ENCODE data around the gene TNNT2. TPM values are rescaled to one million over a fixed set of nuclear protein-coding genes. Genes with fewer than 3 reads are reported as not detected.

Gene TNNT2
- total and polyA plus RNA-seq, 5 experiments from 2014 or later: not detected

DNA sequence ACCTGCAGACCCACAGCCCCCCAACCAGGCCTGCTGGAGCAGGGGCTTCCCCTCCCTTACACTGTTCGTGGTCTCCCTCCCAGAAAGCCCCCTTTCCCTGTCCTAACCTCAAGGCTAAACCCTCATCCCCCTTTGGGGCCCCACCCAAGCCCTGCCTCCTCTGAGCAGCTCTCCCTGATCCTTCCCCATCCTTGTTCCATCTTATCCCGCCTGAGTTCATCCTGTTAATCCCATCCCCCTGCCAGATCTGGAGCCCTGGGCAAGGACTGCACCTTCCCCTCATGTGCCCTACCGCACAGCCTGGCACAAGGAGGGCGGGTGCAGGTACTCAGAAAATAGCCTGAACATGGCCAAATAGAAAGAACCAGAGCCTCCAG is 6.9 kb upstream of the TNNT2 start:
- POLR2A ChIA-PET: no interaction called here
- H3K27me3 Mint-ChIP-seq: peaks cover 3 to 29% (median 17%) of the 10 kb centered on the region in 5 donors

GRCh38 chr1:201383647-201384405 is 6.3 kb upstream of the TNNT2 start:
- ATAC-seq (no peak), DNase-seq (no peak)
- H3K36me3 Mint-ChIP-seq: no peaks in the 10 kb centered on the region
- no peaks in the 10 kb centered on the region for H3K4me1 Mint-ChIP-seq
- peaks cover 3 to 29% (median 17%) of the 10 kb centered on the region in 5 donors for H3K27me3 Mint-ChIP-seq
- no peak overlapping the region for H3K4me3 Mint-ChIP-seq
- POLR2A ChIA-PET: no interaction called here
- no peaks in the 10 kb centered on the region for H3K9me3 Mint-ChIP-seq
- no peak overlapping the region for H3K27ac Mint-ChIP-seq

More for the DNA sequence above, 6.9 kb upstream of the TNNT2 start:
- Mint-ChIP-seq H3K36me3 (no peaks in the 10 kb centered on the region), H3K27ac (no peak overlapping the region), H3K4me3 (no peak overlapping the region), H3K4me1 (no peaks in the 10 kb centered on the region), H3K9me3 (no peaks in the 10 kb centered on the region)
- ATAC-seq: no peak
- DNase-seq: no peak

GRCh38 chr1:201381130-201381529 is 3.6 kb upstream of the TNNT2 start:
- Mint-ChIP-seq H3K36me3 (no peaks in the 10 kb centered on the region), H3K9me3 (no peaks in the 10 kb centered on the region), H3K4me1 (no peaks in the 10 kb centered on the region), H3K27me3 (peaks cover 3 to 17% (median 12%) of the 10 kb centered on the region in 5 donors), H3K27ac (peak overlapping the region in 1 of 10 donors; percentile 28), H3K4me3 (no peak overlapping the region)
- DNase-seq (no peak), ATAC-seq (no peak)
- POLR2A ChIA-PET: no interaction called here

GRCh38 chr1:201379733-201380242 is 2.3 kb upstream of the TNNT2 start:
- Mint-ChIP-seq H3K36me3 (no peaks in the 10 kb centered on the region), H3K27ac (no peak overlapping the region), H3K9me3 (no peaks in the 10 kb centered on the region), H3K4me1 (no peaks in the 10 kb centered on the region), H3K27me3 (peaks cover 0 to 12% (median 2%) of the 10 kb centered on the region in 5 donors), H3K4me3 (no peak overlapping the region)
- DNase-seq (no peak), ATAC-seq (no peak)
- POLR2A ChIA-PET: no interaction called here

GRCh38 chr1:201378804-201379203 is 1.3 kb upstream of the TNNT2 start:
- DNase-seq (no peak), ATAC-seq (no peak)
- POLR2A ChIA-PET: no interaction called here
- Mint-ChIP-seq H3K36me3 (no peaks in the 10 kb centered on the region), H3K27me3 (peaks cover 1 to 18% (median 2%) of the 10 kb centered on the region in 5 donors), H3K4me3 (no peak overlapping the region), H3K9me3 (no peaks in the 10 kb centered on the region), H3K4me1 (no peaks in the 10 kb centered on the region), H3K27ac (peak overlapping the region in 2 of 10 donors; percentile 11 to 12)

DNA sequence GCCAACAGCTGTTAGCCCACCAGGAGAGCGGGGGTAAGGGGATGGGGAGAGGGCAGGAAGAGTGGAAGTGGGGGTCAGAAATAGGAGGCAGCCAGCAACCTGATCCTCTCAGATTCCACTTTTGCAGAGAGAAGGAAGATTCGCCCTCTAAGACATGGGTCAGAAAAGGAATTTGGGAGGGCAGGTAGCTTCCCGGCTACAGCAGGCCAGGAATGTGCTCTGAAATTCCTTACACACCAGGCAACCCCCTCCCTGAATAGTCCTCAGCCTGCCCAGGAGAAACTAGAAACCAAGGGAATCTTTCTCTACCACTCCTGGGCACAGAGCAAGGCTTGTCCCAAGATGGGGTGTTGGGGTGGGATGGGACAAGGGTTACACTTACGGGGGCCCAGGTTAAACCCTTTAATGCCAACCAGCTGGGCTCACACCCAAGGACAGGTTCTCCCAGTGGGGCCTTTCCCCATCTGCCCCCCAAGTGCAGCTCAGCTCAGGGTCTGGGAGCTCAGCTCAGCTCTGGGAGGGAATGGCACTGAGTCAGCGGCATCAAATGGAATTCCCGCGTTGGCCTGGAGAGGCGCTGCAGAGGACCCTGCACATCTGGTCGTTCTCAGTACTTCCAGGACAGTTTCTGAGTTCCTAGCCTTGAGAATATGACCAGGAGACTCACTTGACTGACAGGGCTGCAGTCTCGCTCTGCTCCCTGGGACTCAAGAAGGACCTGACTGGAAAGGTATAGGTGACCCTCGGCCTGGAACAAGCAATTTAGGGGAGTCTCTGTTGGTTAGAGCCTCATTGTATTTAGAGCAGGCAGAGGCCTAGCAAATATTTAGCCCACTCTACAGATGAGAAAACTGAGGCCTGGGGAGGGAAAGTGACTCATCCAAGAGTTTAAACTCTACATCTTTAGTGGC is 761 bp downstream of the TNNT2 start:
- H3K27me3 Mint-ChIP-seq: peaks cover 5 to 25% (median 15%) of the 10 kb centered on the region in 5 donors
- no peak for ATAC-seq
- POLR2A ChIA-PET: no interaction called here
- H3K9me3 Mint-ChIP-seq: no peaks in the 10 kb centered on the region
- no peak for DNase-seq
- no peak overlapping the region for H3K27ac Mint-ChIP-seq
- no peak overlapping the region for H3K4me3 Mint-ChIP-seq
- no peaks in the 10 kb centered on the region for H3K4me1 Mint-ChIP-seq
- H3K36me3 Mint-ChIP-seq: no peaks in the 10 kb centered on the region

GRCh38 chr1:201376107-201376463 is 1.4 kb downstream of the TNNT2 start:
- Mint-ChIP-seq H3K36me3 (no peaks in the 10 kb centered on the region), H3K27ac (no peak overlapping the region), H3K27me3 (peaks cover 7 to 28% (median 21%) of the 10 kb centered on the region in 5 donors), H3K4me3 (no peak overlapping the region), H3K4me1 (no peaks in the 10 kb centered on the region), H3K9me3 (no peaks in the 10 kb centered on the region)
- no peak for DNase-seq
- no peak for ATAC-seq
- POLR2A ChIA-PET: no interaction called here

GRCh38 chr1:201375169-201375568 is 2.3 kb downstream of the TNNT2 start:
- no peak for DNase-seq
- no peak for ATAC-seq
- H3K36me3 Mint-ChIP-seq: no peaks in the 10 kb centered on the region
- no peaks in the 10 kb centered on the region for H3K4me1 Mint-ChIP-seq
- POLR2A ChIA-PET: no interaction called here
- peaks cover 9 to 28% (median 21%) of the 10 kb centered on the region in 5 donors for H3K27me3 Mint-ChIP-seq
- H3K27ac Mint-ChIP-seq: no peak overlapping the region
- H3K9me3 Mint-ChIP-seq: no peaks in the 10 kb centered on the region
- H3K4me3 Mint-ChIP-seq: no peak overlapping the region

DNA sequence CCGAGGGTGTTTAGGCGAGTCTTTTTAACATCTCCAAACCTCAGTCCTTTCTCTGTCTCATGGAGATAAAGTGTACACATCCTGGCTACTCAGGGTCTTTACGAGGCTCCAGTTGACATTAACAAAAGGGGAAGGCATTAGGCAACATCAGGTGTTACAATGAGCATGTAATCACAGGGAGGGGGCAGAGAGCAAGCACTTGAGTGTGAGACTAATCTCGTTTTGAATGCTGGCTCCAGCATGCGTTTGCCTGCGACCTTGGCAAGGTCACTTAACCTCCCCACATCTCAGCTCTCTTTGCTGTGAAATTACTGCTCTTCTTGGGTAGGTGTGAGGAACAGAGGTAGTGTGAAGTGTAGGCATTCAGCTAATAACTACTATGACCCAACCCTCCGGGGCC is 3.1 kb downstream of the TNNT2 start:
- no peaks in the 10 kb centered on the region for H3K9me3 Mint-ChIP-seq
- H3K4me3 Mint-ChIP-seq: no peak overlapping the region
- peaks cover 9 to 32% (median 23%) of the 10 kb centered on the region in 5 donors for H3K27me3 Mint-ChIP-seq
- no peaks in the 10 kb centered on the region for H3K36me3 Mint-ChIP-seq
- POLR2A ChIA-PET: no interaction called here
- no peak for DNase-seq
- H3K27ac Mint-ChIP-seq: no peak overlapping the region
- H3K4me1 Mint-ChIP-seq: no peaks in the 10 kb centered on the region
- no peak for ATAC-seq

DNA sequence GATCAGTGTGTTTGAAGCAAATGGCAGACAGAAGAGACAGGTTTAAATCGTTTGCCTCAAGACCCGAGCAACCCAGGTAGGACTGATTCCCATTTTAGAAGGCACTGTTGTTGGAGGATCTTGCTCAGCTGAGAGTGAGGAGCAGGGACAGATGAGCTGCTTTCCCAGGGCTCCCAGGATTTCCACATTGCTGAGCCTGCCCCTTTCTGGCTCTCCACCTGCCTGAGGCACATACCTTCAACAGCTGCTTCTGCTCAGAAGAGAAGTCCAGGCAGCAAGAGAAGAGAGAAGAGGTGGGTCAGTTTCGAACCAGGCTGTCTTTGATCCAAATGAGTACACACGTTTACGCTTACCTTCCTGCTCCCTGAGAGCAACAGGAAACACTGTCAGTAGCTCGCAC is 5.7 kb downstream of the TNNT2 start:
- DNase-seq: no peak
- peaks cover 9 to 40% (median 34%) of the 10 kb centered on the region in 5 donors for H3K27me3 Mint-ChIP-seq
- H3K4me3 Mint-ChIP-seq: no peak overlapping the region
- no peaks in the 10 kb centered on the region for H3K4me1 Mint-ChIP-seq
- H3K27ac Mint-ChIP-seq: no peak overlapping the region
- H3K36me3 Mint-ChIP-seq: no peaks in the 10 kb centered on the region
- POLR2A ChIA-PET: no interaction called here
- no peak for ATAC-seq
- H3K9me3 Mint-ChIP-seq: no peaks in the 10 kb centered on the region

DNA sequence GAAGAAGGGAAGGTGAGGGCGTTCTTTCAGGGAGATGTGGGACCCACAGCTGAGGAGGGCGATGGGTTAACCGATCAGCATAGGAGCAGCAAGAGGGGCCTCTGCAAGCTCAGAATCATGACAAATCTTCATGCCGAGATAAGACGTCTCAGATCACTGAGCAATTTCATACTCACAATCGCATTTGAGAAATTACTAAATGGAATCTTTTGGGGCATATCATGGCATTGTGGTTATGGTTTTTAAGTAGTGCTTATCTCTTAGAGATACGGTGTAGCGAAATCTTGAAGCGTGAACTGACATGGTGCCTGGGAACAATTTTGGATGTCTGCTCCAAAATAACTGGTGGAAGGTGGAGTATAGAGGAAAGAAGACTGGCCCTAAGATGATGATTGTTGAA is 6.2 kb downstream of the TNNT2 start:
- ATAC-seq (no peak), DNase-seq (no peak)
- H3K4me3 Mint-ChIP-seq: no peak overlapping the region
- no peaks in the 10 kb centered on the region for H3K9me3 Mint-ChIP-seq
- no peaks in the 10 kb centered on the region for H3K36me3 Mint-ChIP-seq
- POLR2A ChIA-PET: no interaction called here
- H3K4me1 Mint-ChIP-seq: no peaks in the 10 kb centered on the region
- no peak overlapping the region for H3K27ac Mint-ChIP-seq
- peaks cover 9 to 40% (median 32%) of the 10 kb centered on the region in 5 donors for H3K27me3 Mint-ChIP-seq

GRCh38 chr1:201370500-201370899 is 7.0 kb downstream of the TNNT2 start:
- DNase-seq (no peak), ATAC-seq (no peak)
- POLR2A ChIA-PET: no interaction called here
- Mint-ChIP-seq H3K36me3 (no peaks in the 10 kb centered on the region), H3K4me3 (no peak overlapping the region), H3K9me3 (no peaks in the 10 kb centered on the region), H3K4me1 (no peaks in the 10 kb centered on the region), H3K27ac (no peak overlapping the region), H3K27me3 (peaks cover 12 to 40% (median 35%) of the 10 kb centered on the region in 5 donors)

GRCh38 chr1:201369209-201369608 is 8.3 kb downstream of the TNNT2 start:
- DNase-seq: no peak
- POLR2A ChIA-PET: no interaction called here
- H3K4me3 Mint-ChIP-seq: no peak overlapping the region
- peaks cover 10 to 38% (median 28%) of the 10 kb centered on the region in 5 donors for H3K27me3 Mint-ChIP-seq
- H3K36me3 Mint-ChIP-seq: no peaks in the 10 kb centered on the region
- no peaks in the 10 kb centered on the region for H3K4me1 Mint-ChIP-seq
- H3K27ac Mint-ChIP-seq: no peak overlapping the region
- H3K9me3 Mint-ChIP-seq: no peaks in the 10 kb centered on the region
- ATAC-seq: no peak
